Liver (tissue), 9 donors: ENCODE data around the gene LATS2. TPM values are rescaled to one million over a fixed set of nuclear protein-coding genes. Genes with fewer than 3 reads are reported as not detected.

Experiments
- DNase-seq: peaks from one replicate; pipeline ENCODE4 v3.0.0-alpha.2; 2017; ENCODE audit warnings: low spot score
- H3K27ac ChIP-seq, 2 donors: one replicate each; pipeline ENCODE4 v1.7.0; 2013; ENCODE audit warnings: inconsistent platforms in 2 of 2, low read length in 2 of 2, control low read depth in 1 of 2, low read depth in 1 of 2, mild to moderate bottlenecking in 1 of 2
- H3K27me3 ChIP-seq, 4 donors: one replicate each; pipeline versions ENCODE4 v1.6.1 to v1.7.0; 2013; ENCODE audit warnings: low read length in 3 of 4, inconsistent platforms in 1 of 4, mild to moderate bottlenecking in 1 of 4, moderate library complexity in 1 of 4; ENCODE audit not compliant: control insufficient read depth in 4 of 4, insufficient read depth in 4 of 4
- H3K36me3 ChIP-seq, 4 donors: one replicate each; pipeline versions ENCODE4 v1.6.1 to v1.7.0; 2013; ENCODE audit warnings: low read length in 3 of 4, mild to moderate bottlenecking in 3 of 4, low read depth in 1 of 4, moderate library complexity in 1 of 4; ENCODE audit not compliant: control insufficient read depth in 4 of 4, insufficient read depth in 3 of 4
- H3K4me1 ChIP-seq, 4 donors: one replicate each; pipeline versions ENCODE4 v1.6.1 to v1.7.0; 2013; ENCODE audit warnings: low read length in 3 of 4, mild to moderate bottlenecking in 3 of 4, moderate library complexity in 1 of 4; ENCODE audit not compliant: control insufficient read depth in 4 of 4, insufficient read depth in 4 of 4
- H3K4me3 ChIP-seq, 3 donors: one replicate each; pipeline versions ENCODE4 v1.6.1 to v1.7.0; 2013; ENCODE audit warnings: low read length in 3 of 3, control low read depth in 1 of 3, low read depth in 1 of 3, mild to moderate bottlenecking in 1 of 3
- H3K9ac ChIP-seq, 2 donors: one replicate each; pipeline ENCODE4 v1.7.0; 2013; ENCODE audit warnings: low read length in 2 of 2, mild to moderate bottlenecking in 2 of 2, moderate library complexity in 2 of 2, control low read depth in 1 of 2, low read depth in 1 of 2
- H3K9me3 ChIP-seq, 4 donors: one replicate each; pipeline versions ENCODE4 v1.6.1 to v1.7.0; 2013; ENCODE audit warnings: low read length in 3 of 4; ENCODE audit not compliant: control insufficient read depth in 4 of 4
- EGR1 ChIP-seq, 2 donors: IDR thresholded peaks; 2 replicates each; pipeline ENCODE4 v1.6.1; 2016 to 2018; ENCODE audit warnings: antibody characterized with exemption in 2 of 2, low read depth in 2 of 2
- FOXA1 ChIP-seq: IDR thresholded peaks from 2 replicates; pipeline ENCODE4 v1.6.1; 2016; ENCODE audit warnings: antibody characterized with exemption
- FOXA2 ChIP-seq: IDR thresholded peaks from 2 replicates; pipeline ENCODE4 v1.6.1; 2016; ENCODE audit warnings: antibody characterized with exemption
- GABPA ChIP-seq, 2 donors: IDR thresholded peaks in 1 of 2; conservative IDR thresholded peaks in 1 of 2; 2 replicates each; pipeline ENCODE4 v1.6.1; 2016; ENCODE audit warnings: antibody characterized with exemption in 2 of 2, mild to moderate bottlenecking in 1 of 2, moderate library complexity in 1 of 2
- HNF4A ChIP-seq, 2 donors: conservative IDR thresholded peaks; 2 replicates each; pipeline ENCODE4 v1.6.1; 2016; ENCODE audit warnings: antibody characterized with exemption in 2 of 2, mild to moderate bottlenecking in 2 of 2
- HNF4G ChIP-seq: IDR thresholded peaks from 2 replicates; pipeline ENCODE4 v1.6.1; 2016; ENCODE audit warnings: antibody characterized with exemption
- JUND ChIP-seq, 2 donors: IDR thresholded peaks; 2 replicates each; pipeline ENCODE4 v1.6.1; 2016; ENCODE audit warnings: antibody characterized with exemption in 2 of 2
- NR2F2 ChIP-seq: IDR thresholded peaks from 2 replicates; pipeline ENCODE4 v1.6.1; 2016; ENCODE audit warnings: antibody characterized with exemption
- RAD21 ChIP-seq, 2 donors: IDR thresholded peaks; 2 replicates each; pipeline ENCODE4 v1.6.1; 2016; ENCODE audit warnings: antibody characterized with exemption in 2 of 2, mild to moderate bottlenecking in 2 of 2
- RXRA ChIP-seq, 2 donors: IDR thresholded peaks; 2 replicates each; pipeline ENCODE4 v1.6.1; 2017 to 2018; ENCODE audit warnings: antibody characterized with exemption in 2 of 2, mild to moderate bottlenecking in 1 of 2
- SP1 ChIP-seq: IDR thresholded peaks from 2 replicates; pipeline ENCODE4 v1.6.1; 2018; ENCODE audit warnings: antibody characterized with exemption, mild to moderate bottlenecking
- TAF1 ChIP-seq: conservative IDR thresholded peaks from 2 replicates; pipeline ENCODE4 v1.6.1; 2016; ENCODE audit warnings: antibody characterized with exemption, mild to moderate bottlenecking
- YY1 ChIP-seq: IDR thresholded peaks from 2 replicates; pipeline ENCODE4 v1.6.1; 2016; ENCODE audit warnings: antibody characterized with exemption, mild to moderate bottlenecking
- WGBS: extraction: QIAGEN DNeasy Blood & Tissue Kit; methylation state at CpG from one replicate; pipeline ENCODE4 v1.1.7; 2013; 5-methylcytosine and 5-hydroxymethylcytosine counted together
- polyA plus RNA-seq, 2 donors: library from polyadenylated mRNA; stranded (reverse) in 1 of 2; unstranded in 1 of 2; fragments of 200-250 nt in 1 of 2; fragments of >200 nt in 1 of 2; fragmentation: Nextera tagmentation in 1 of 2; extraction: Ambion mirVana in 1 of 2; gene quantifications; one replicate each; pipeline versions ENCODE4 v1.2.1 to v1.2.3, GENCODE V29; 2013 to 2015
- total RNA-seq, 2 donors: library from RNA; depleted of rRNA; stranded (reverse); fragments of >200 nt; gene quantifications; one replicate each; pipeline ENCODE4 v1.2.3, GENCODE V29; 2014
- TF ChIP-seq, protein P1 (sequence below): IDR thresholded peaks from 2 replicates; pipeline ENCODE4 v1.6.1; 2016; ENCODE audit warnings: antibody characterized with exemption
- TF ChIP-seq, protein P2 (sequence below): fragments of 150-350 bp; IDR thresholded peaks from 2 replicates; pipeline ENCODE4 v1.5.1; 2017; ENCODE audit warnings: improper control_type of control experiment, low read depth, low read length; ENCODE audit not compliant: missing input control
- TF ChIP-seq, protein P3 (sequence below): IDR thresholded peaks from 2 replicates; pipeline ENCODE4 v1.6.1; 2016; ENCODE audit warnings: antibody characterized with exemption
- TF ChIP-seq, protein P4 (sequence below): IDR thresholded peaks from 2 replicates; pipeline ENCODE4 v1.6.1; 2016; ENCODE audit warnings: antibody characterized with exemption
- donor health status: healthy.
- donor health status: healthy.
- donor health status: healthy.
- donor health status: healthy.
- donor health status: healthy.

Gene LATS2
- total and polyA plus RNA-seq, 4 donors, result 1.6 to 7.0 (median 4.4) TPM

DNA sequence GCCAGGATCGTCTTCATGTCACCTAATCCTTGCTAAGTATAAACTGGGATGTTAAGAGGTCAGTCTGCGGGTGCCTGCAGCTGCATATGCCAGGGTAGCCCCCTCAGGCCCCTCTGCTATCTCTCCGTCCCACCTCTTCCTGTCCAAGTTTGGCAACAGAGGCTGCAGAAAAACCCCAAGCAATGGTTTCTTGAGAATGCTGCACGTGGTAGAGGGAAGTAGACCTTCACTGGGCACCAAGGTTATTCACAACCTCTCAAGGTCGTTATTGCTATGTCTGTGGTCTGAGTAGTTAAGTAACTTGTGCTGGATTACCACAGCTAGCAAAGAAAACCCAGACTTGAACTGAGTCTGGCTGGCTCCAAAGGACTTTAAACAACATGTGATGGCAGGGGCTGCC, 81.0 kb downstream of the LATS2 start:
- H3K9me3 ChIP-seq, result no peaks in the 10 kb centered on the region
- H3K27ac ChIP-seq, result no peak overlapping the region
- no peak overlapping the region for H3K9ac ChIP-seq
- WGBS, result 84% methylated on average over 5 of the region's 5 CpGs
- no peak overlapping the region for H3K4me3 ChIP-seq
- no peaks in the 10 kb centered on the region for H3K27me3 ChIP-seq
- H3K4me1 ChIP-seq, result no peaks in the 10 kb centered on the region
- peaks cover 28 to 53% (median 43%) of the 10 kb centered on the region in 4 donors for H3K36me3 ChIP-seq
- no peak for TF ChIP-seq RAD21 (IDR thresholded peaks at IDR 0.05)
- TF ChIP-seq, protein P1, sequence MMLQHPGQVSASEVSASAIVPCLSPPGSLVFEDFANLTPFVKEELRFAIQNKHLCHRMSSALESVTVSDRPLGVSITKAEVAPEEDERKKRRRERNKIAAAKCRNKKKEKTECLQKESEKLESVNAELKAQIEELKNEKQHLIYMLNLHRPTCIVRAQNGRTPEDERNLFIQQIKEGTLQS, result no peak
- no peak for TF ChIP-seq FOXA2
- no peak for TF ChIP-seq GABPA (IDR thresholded peaks at IDR 0.05 in 1 of 2, conservative IDR thresholded peaks at IDR 0.05 in 1 of 2)
- no peak for TF ChIP-seq FOXA1
- TF ChIP-seq RXRA (IDR thresholded peaks at IDR 0.05), result no peak
- TF ChIP-seq SP1, result no peak
- TF ChIP-seq, protein P2, sequence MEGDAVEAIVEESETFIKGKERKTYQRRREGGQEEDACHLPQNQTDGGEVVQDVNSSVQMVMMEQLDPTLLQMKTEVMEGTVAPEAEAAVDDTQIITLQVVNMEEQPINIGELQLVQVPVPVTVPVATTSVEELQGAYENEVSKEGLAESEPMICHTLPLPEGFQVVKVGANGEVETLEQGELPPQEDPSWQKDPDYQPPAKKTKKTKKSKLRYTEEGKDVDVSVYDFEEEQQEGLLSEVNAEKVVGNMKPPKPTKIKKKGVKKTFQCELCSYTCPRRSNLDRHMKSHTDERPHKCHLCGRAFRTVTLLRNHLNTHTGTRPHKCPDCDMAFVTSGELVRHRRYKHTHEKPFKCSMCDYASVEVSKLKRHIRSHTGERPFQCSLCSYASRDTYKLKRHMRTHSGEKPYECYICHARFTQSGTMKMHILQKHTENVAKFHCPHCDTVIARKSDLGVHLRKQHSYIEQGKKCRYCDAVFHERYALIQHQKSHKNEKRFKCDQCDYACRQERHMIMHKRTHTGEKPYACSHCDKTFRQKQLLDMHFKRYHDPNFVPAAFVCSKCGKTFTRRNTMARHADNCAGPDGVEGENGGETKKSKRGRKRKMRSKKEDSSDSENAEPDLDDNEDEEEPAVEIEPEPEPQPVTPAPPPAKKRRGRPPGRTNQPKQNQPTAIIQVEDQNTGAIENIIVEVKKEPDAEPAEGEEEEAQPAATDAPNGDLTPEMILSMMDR, result no peak
- no peak for TF ChIP-seq TAF1
- no peak for DNase-seq

DNA sequence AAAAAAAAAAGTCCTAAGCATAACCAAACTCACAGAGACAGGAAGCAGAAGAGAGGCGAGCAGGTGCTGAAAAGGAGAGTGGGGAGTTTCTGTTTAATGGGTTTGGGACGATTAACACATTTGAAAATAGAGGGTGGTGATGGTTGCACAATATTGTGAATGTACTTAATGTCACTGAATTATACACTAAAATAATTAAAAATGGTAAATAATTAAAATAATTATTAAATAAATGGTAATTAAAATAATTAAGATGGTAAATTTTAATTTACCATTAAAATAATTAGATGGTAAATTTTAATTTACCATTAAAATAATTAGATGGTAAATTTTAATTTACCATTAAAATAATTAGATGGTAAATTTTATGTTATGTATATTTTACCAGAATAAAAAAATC, 84.0 kb downstream of the LATS2 start:
- Histone ChIP-seq H3K4me1 (no peaks in the 10 kb centered on the region), H3K4me3 (no peak overlapping the region), H3K27me3 (no peaks in the 10 kb centered on the region), H3K9me3 (no peaks in the 10 kb centered on the region), H3K36me3 (peaks cover 24 to 69% (median 53%) of the 10 kb centered on the region in 4 donors), H3K27ac (no peak overlapping the region), H3K9ac (no peak overlapping the region)
- no peak for TF ChIP-seq GABPA (IDR thresholded peaks at IDR 0.05 in 1 of 2, conservative IDR thresholded peaks at IDR 0.05 in 1 of 2)
- TF ChIP-seq, protein P2, result no peak
- no peak for DNase-seq
- 90% methylated on average over 2 of the region's 2 CpGs for WGBS

DNA sequence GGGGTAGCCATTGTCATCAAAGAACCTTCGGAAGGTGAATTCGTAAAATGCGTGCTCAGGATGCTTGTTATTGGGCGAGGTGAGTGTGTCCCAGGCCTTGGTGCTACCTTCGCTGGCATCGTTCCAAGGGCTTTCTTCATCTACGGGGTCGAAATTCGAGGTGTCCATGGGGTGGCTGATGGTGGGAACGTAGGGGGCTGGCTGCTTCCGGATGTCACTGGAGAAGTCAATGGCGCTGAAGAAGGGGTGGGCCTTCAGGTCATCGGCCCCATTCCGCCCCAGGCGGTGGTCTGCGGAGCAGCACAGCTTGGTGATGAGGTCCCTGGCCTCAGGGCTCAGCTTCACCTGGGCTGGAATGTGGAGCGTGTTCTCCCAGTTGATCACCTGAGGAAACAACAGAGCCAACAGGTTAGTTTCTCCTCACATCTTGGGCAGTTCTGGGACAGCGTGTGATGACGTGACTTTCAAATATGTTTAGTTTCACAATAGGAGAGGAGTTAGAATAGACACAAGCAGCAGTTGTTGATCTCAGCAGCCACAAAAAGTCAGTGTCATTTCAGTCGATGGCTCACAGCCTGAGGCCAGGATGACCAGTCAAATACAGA, 86.3 kb downstream of the LATS2 start:
- no peak overlapping the region for H3K9ac ChIP-seq
- H3K27me3 ChIP-seq, result no peaks in the 10 kb centered on the region
- no peak for DNase-seq
- WGBS, result 97% methylated on average over 20 of the region's 20 CpGs
- H3K36me3 ChIP-seq, result peaks cover 10 to 48% (median 34%) of the 10 kb centered on the region in 4 donors
- no peaks in the 10 kb centered on the region for H3K9me3 ChIP-seq
- H3K4me1 ChIP-seq, result no peaks in the 10 kb centered on the region
- H3K4me3 ChIP-seq, result no peak overlapping the region
- no peak overlapping the region for H3K27ac ChIP-seq
- TF ChIP-seq EGR1 (IDR thresholded peaks at IDR 0.05; ENCODE audit: low read depth in 2 of 2), result no peak
- no peak for TF ChIP-seq FOXA1
- TF ChIP-seq RXRA (IDR thresholded peaks at IDR 0.05), result no peak
- no peak for TF ChIP-seq YY1
- TF ChIP-seq, protein P3, sequence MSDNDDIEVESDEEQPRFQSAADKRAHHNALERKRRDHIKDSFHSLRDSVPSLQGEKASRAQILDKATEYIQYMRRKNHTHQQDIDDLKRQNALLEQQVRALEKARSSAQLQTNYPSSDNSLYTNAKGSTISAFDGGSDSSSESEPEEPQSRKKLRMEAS, result no peak
- TF ChIP-seq NR2F2, result no peak
- no peak for TF ChIP-seq HNF4G
- TF ChIP-seq JUND (IDR thresholded peaks at IDR 0.05), result no peak
- no peak for TF ChIP-seq GABPA (IDR thresholded peaks at IDR 0.05 in 1 of 2, conservative IDR thresholded peaks at IDR 0.05 in 1 of 2)
- TF ChIP-seq, protein P2, result no peak
- TF ChIP-seq, protein P4, sequence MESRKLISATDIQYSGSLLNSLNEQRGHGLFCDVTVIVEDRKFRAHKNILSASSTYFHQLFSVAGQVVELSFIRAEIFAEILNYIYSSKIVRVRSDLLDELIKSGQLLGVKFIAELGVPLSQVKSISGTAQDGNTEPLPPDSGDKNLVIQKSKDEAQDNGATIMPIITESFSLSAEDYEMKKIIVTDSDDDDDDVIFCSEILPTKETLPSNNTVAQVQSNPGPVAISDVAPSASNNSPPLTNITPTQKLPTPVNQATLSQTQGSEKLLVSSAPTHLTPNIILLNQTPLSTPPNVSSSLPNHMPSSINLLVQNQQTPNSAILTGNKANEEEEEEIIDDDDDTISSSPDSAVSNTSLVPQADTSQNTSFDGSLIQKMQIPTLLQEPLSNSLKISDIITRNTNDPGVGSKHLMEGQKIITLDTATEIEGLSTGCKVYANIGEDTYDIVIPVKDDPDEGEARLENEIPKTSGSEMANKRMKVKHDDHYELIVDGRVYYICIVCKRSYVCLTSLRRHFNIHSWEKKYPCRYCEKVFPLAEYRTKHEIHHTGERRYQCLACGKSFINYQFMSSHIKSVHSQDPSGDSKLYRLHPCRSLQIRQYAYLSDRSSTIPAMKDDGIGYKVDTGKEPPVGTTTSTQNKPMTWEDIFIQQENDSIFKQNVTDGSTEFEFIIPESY, result no peak
- no peak for TF ChIP-seq HNF4A (conservative IDR thresholded peaks at IDR 0.05)
